Measurements from ENCODE around the gene IL11RA. TPM values are rescaled to one million over a fixed set of nuclear protein-coding genes. Genes with fewer than 3 reads are reported as not detected.

IL11RA gene
- total RNA-seq: 9.1 and 15.2 TPM in 2 replicates

GRCh38 chr9:34651876-34652601 is at the start of gene IL11RA:
Gene IL11RA, plus strand, starts transcription at chr9:34652185. Its CDS starts 3,033 bp downstream, at chr9:34655218.

GRCh38 chr9:34611811-34612787 is 39.9 kb upstream of the IL11RA start, which contains the start of gene RPP25L:
Gene RPP25L, minus strand, starts transcription at chr9:34612097. Its CDS starts 801 bp downstream, at chr9:34611296.

DNA sequence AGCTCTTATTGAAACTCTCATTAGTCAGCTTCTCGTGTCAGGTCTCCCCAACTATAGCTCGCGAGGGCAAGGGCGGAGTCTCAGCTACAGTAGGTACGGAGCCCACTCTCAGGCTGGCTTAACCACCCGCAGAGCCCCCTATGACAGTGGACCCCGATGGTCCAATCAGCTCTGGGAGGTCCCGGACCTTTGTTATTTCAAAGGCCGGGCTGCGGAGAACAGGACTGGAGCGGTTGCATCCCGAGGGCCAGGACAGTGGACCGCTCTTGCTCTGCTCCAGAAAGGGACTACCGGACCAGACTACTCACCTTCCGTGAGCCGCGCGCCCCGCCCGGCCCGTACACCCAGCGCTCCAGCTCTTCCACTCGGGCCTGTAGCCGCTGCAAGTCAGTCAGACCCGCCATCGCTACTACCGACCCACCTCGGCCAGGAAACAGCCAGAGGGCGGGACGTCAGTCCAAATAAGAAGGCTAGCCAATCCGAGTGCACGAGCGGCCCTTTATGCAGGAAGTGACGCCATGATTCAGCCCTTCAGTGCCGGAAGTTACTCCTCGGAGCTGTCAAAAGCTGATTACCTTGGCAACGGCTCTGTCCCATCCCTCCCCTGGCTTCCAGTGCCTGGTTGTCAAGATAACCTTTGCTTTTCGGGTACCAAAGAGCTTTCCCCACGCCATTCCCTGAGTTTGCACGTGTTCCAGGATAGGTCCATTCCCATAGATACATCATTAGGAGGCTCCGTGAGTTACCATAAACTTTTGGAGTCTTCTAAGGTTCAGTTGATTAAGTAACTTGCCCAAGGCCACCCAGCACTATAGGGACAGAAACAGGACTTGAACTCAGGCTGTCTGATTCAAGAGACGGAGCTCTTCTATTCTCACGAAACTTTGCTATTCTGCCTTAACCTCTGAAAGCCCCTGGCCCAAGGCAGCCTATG is 31.7 kb upstream of the IL11RA start, which contains the start of gene DCTN3:
DCTN3 (minus strand) TSS at position 435 of the 934 bp plus-strand sequence; CDS start at position 404, 31 bp downstream.

DNA sequence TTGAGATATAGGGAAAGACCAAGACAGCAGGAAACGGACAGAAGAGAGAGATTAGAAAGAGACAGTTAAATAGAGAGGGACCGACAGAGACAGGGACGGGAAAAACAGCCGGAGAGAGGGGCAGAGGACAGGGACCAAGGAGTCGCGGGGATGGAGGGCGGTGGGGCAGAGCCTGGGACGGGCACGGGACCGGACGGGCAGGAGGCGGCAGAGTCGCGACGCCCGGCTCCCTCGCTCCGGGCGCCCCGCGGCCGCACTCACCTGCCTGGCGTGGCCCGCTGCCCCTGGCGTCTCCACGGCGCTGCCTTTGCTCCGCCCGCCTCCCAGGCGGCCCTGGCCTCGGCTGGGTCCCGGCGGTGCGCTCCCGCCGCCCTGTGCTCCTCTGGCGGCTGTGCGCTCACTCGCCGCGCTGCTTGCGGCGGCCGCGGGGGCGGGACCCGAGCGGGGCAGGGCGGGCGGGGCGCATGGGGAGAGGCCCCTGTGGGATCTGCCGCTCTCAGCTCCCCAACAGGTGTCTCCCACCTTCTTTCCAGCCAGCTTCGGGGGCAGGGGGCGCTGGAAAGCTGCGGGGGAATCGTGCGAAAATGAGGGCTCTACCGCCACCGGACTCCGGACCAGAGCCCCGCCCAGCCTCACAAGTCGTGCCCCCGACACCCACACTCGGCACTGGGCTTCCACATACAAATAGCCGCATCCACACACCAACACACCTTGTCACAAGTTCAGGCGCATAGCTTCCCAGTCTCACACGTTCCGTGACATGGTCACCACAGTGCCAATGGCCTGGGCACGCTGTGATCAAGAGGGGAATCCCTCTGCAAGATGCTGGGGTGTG is 23.1 kb upstream of the IL11RA start, which contains the start of gene ARID3C:
ARID3C (minus strand) TSS at position 411 of the 835 bp plus-strand sequence. CDS start 1,052 bp downstream, outside the sequence.

DNA sequence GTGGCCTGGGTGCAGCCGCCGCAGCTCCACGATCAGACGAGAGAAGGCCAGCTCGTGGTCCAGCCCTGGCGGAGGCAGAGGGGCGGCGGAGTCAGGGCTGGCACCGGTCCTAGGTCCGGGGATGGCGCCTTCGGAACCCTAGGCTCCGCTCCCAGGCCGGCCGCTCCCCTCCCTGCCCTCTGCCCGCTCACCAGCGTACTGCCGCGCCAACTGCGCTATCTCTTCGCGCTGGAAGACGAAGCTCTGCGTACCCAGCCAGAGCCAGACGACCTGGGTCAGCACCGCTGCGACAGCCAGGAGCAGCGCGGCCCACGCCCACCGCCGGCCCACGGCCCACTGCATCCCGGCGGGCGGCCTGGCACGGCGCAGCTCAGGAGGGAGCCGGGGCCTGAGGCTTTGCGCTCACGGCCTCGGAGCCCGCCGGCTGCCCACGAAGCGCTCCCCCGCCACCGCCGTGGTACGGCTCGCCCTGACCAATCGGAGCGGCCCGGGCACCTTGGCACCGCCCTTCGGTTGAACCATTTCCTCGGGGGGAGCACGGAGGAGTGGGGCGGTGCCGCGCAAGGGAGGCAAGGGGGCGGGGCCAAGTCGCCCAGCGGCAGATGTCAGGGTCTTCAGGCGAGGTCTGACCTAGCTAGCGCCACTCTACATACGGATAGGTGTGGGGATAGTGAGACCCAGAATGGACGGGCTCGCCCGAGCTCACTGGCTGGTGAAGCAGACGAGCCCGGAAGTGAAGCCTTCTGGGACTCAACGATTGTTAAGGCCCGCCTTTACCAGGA is 14.4 kb upstream of the IL11RA start, which contains the start of gene SIGMAR1:
SIGMAR1 (minus strand) TSS at position 432 of the 782 bp plus-strand sequence; CDS start at position 342, 90 bp downstream.

GRCh38 chr9:34646211-34647083 is 5.5 kb upstream of the IL11RA start, which contains the start of gene GALT:
Gene GALT, plus strand, starts transcription at chr9:34646675. Its CDS starts 30 bp downstream, at chr9:34646705.

DNA sequence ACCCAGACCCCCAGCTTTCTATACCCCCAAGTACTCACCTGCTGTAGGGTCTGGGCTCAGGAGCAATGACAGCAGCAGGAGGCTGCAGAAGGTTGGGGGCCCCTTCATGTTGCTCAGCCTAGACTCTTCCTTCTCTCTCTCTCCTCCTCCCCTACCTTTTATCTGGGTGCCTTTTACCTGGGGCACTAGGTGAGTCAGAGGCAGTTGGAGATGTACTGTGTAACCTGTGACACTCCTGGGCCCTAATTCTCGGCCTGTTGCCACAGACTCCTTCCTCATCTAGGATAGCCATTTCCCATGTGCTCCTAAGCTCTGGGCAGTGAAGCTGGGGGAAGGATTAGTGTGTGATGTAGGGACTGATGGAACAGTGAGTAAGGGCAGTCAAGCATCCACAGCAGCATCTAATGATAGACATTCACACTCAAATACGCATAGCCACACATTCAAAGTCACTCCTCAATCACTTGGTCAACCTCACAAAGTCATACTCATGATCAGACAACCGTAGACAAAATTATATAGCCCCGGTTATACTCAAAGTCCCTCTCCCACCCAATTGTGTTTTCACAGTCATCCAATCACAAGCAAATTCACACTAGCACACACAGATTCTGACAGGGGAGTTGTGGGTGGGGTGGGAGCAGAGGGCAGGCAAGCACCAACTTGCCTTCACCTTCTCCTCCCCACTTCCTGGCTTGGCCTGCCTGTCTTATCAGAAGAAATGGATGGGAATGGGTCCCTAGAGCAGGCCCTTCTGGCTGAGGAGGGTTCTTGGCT is 10.7 kb downstream of the IL11RA start, which contains the start of gene CCL27:
CCL27 (minus strand) TSS at position 132 of the 777 bp plus-strand sequence; CDS start at position 108, 24 bp downstream.

GRCh38 chr9:34690983-34691935 is 39.3 kb downstream of the IL11RA start, which contains the start of gene CCL19:
Gene CCL19, minus strand, starts transcription at chr9:34691276. Its CDS starts 137 bp downstream, at chr9:34691139.

GRCh38 chr9:34710023-34710422 is 58.0 kb downstream of the IL11RA start, which contains the start of gene CCL21:
Gene CCL21, minus strand, starts transcription at chr9:34710136. Its CDS starts 70 bp downstream, at chr9:34710066.

Other genes with a start within 250 kb of the IL11RA start
- gene FAM219A, start 193.6 kb upstream of the IL11RA start, total RNA-seq: 11.8 and 15.3 TPM in 2 replicates
- 0.25 TPM in 1 of 2 replicates, not detected in the other for gene DNAI1, start 193.4 kb upstream of the IL11RA start, total RNA-seq
- gene ENHO, start 129.2 kb upstream of the IL11RA start, total RNA-seq: 0.65 TPM in 1 of 2 replicates, not detected in the other
- not detected in 2 replicates for gene CNTFR, start 62.5 kb upstream of the IL11RA start, total RNA-seq
- 35.4 and 41.2 TPM in 2 replicates for gene RPP25L, start 40.1 kb upstream of the IL11RA start, total RNA-seq
- 85.2 and 97.2 TPM in 2 replicates for gene DCTN3, start 31.7 kb upstream of the IL11RA start, total RNA-seq
- gene ARID3C, start 23.1 kb upstream of the IL11RA start, total RNA-seq: 0.51 TPM in 1 of 2 replicates, not detected in the other
- gene SIGMAR1, start 14.4 kb upstream of the IL11RA start, total RNA-seq: 156 and 253 TPM in 2 replicates
- 25.4 and 51.0 TPM in 2 replicates for gene GALT, start 5.5 kb upstream of the IL11RA start, total RNA-seq
- 0.25 TPM in 1 of 2 replicates, not detected in the other for gene CCL27, start 10.5 kb downstream of the IL11RA start, total RNA-seq
- not detected in 2 replicates for gene CCL19, start 39.1 kb downstream of the IL11RA start, total RNA-seq
- not detected in 2 replicates for gene CCL21, start 58.0 kb downstream of the IL11RA start, total RNA-seq

All from mesangial cell (primary cell).